Cardiac muscle cell (in vitro differentiated cells and primary cell): ENCODE measurements around the gene ACTL7B. TPM values are rescaled to one million over a fixed set of nuclear protein-coding genes. Genes with fewer than 3 reads are reported as not detected.

Source experiments
- DNase-seq, 2 donors: peaks; one replicate each; pipeline versions ENCODE4 v3.0.0 to v3.0.0-alpha.2; 2010 to 2017; ENCODE audit warnings: low read depth in 1 of 2, low spot score in 1 of 2
- H3K27ac ChIP-seq: fragments of 200-600 bp; sonication (generic); 2 replicates; pipeline ENCODE4 v1.5.1; 2016
- H3K27me3 ChIP-seq: fragments of 200-600 bp; sonication (generic); 2 replicates; pipeline ENCODE4 v1.6.0; 2016; ENCODE audit warnings: control low read depth
- H3K36me3 ChIP-seq: fragments of 200-600 bp; sonication (generic); 2 replicates; pipeline ENCODE4 v1.5.1; 2016; ENCODE audit warnings: control low read depth
- H3K4me1 ChIP-seq: fragments of 200-600 bp; sonication (generic); 2 replicates; pipeline ENCODE4 v1.8.1; 2017; ENCODE audit warnings: low read depth, mild to moderate bottlenecking, mixed run types
- H3K4me3 ChIP-seq: fragments of 200-600 bp; sonication (generic); 2 replicates; pipeline ENCODE4 v1.5.1; 2016; ENCODE audit warnings: mild to moderate bottlenecking
- H3K9me3 ChIP-seq: fragments of 200-600 bp; sonication (generic); 2 replicates; pipeline ENCODE4 v1.5.1; 2017; ENCODE audit warnings: low read depth, mild to moderate bottlenecking, control low read depth
- CTCF ChIP-seq: IDR thresholded peaks from 2 replicates; pipeline ENCODE4 v1.5.1; 2012; ENCODE audit warnings: low read depth, mild to moderate bottlenecking, low read length
- polyA plus RNA-seq: library from polyadenylated mRNA; unstranded; fragments of >200 nt; fragmentation: Nextera tagmentation; extraction: Ambion mirVana; gene quantifications from 2 replicates; pipeline ENCODE4 v1.2.1, GENCODE V29; 2016
- total RNA-seq: library from RNA; depleted of rRNA; stranded (reverse); fragments of >200 nt; gene quantifications from 2 replicates; pipeline ENCODE4 v1.2.3, GENCODE V29; 2016

ACTL7B gene
- total and polyA plus RNA-seq, 2 experiments from 2014 or later, result not detected

- TF ChIP-seq CTCF, result no peak
- Histone ChIP-seq H3K9me3 (no peaks in the 10 kb centered on the region), H3K27me3 (no peaks in the 10 kb centered on the region), H3K27ac (no peak overlapping the region), H3K36me3 (peaks cover 20% of the 10 kb centered on the region), H3K4me1 (peaks cover 20% of the 10 kb centered on the region), H3K4me3 (no peak overlapping the region)
- no peak for DNase-seq
Measured at GRCh38 chr9:108884701-108885100, 28.9 kb upstream of the ACTL7B start.

GRCh38 chr9:108883085-108883484, 27.3 kb upstream of the ACTL7B start:
- Histone ChIP-seq H3K27ac (no peak overlapping the region), H3K4me3 (no peak overlapping the region), H3K9me3 (no peaks in the 10 kb centered on the region), H3K27me3 (no peaks in the 10 kb centered on the region), H3K36me3 (peaks cover 35% of the 10 kb centered on the region), H3K4me1 (peaks cover 6% of the 10 kb centered on the region)
- TF ChIP-seq CTCF, result no peak
- DNase-seq, result no peak

GRCh38 chr9:108882052-108882888, 26.5 kb upstream of the ACTL7B start:
- no peak for DNase-seq
- Histone ChIP-seq H3K27ac (no peak overlapping the region), H3K4me3 (no peak overlapping the region), H3K4me1 (no peaks in the 10 kb centered on the region), H3K36me3 (peaks cover 43% of the 10 kb centered on the region), H3K27me3 (no peaks in the 10 kb centered on the region), H3K9me3 (no peaks in the 10 kb centered on the region)
- no peak for TF ChIP-seq CTCF

- H3K4me3 ChIP-seq, result no peak overlapping the region
- no peak overlapping the region for H3K27ac ChIP-seq
- no peaks in the 10 kb centered on the region for H3K27me3 ChIP-seq
- no peaks in the 10 kb centered on the region for H3K9me3 ChIP-seq
- H3K4me1 ChIP-seq, result no peaks in the 10 kb centered on the region
- no peak for TF ChIP-seq CTCF
- H3K36me3 ChIP-seq, result peaks cover 48% of the 10 kb centered on the region
- DNase-seq, result no peak
Measured at GRCh38 chr9:108880738-108881316, 25.0 kb upstream of the ACTL7B start.

- H3K36me3 ChIP-seq, result peaks cover 77% of the 10 kb centered on the region
- no peak for TF ChIP-seq CTCF
Measured at GRCh38 chr9:108877524-108877923, 21.7 kb upstream of the ACTL7B start.

More at GRCh38 chr9:108877524-108877923, 21.7 kb upstream of the ACTL7B start:
- H3K4me3 ChIP-seq, result no peak overlapping the region
- H3K9me3 ChIP-seq, result no peaks in the 10 kb centered on the region
- no peak overlapping the region for H3K27ac ChIP-seq
- H3K4me1 ChIP-seq, result no peaks in the 10 kb centered on the region
- DNase-seq, result no peak
- H3K27me3 ChIP-seq, result no peaks in the 10 kb centered on the region
